HepG2 (cell line): ENCODE results near the gene VPS37D. TPM values are rescaled to one million over a fixed set of nuclear protein-coding genes. Genes with fewer than 3 reads are reported as not detected.

Experiments used
- CEBPB ChIP-seq: IDR thresholded peaks from 2 replicates; pipeline ENCODE4 v1.6.1; 2011; ENCODE audit warnings: low read depth, low read length, improper control_type of control experiment, borderline replicate concordance
- EHMT2 ChIP-seq: fragments of 200-600 bp; sonication (generic); IDR thresholded peaks from 2 replicates; pipeline ENCODE4 v1.7.0; 2017; ENCODE audit warnings: antibody characterized with exemption, low read depth, low read length, borderline replicate concordance
- IKZF5 ChIP-seq: IDR thresholded peaks from 2 replicates; pipeline ENCODE4 v1.6.1; 2018; ENCODE audit warnings: missing genetic modification reagents, mild to moderate bottlenecking, missing compliant biosample characterization
- MTF2 ChIP-seq: sonication (generic); formaldehyde crosslinking; IDR thresholded peaks from 2 replicates; pipeline ENCODE4 v1.5.0; 2020; ENCODE audit warnings: missing genetic modification reagents, borderline replicate concordance
- MZF1 ChIP-seq: sonication (generic); formaldehyde crosslinking; IDR thresholded peaks from 2 replicates; pipeline ENCODE4 v1.8.1; 2023; ENCODE audit warnings: mild to moderate bottlenecking, missing genetic modification reagents, borderline replicate concordance
- NCOA1 ChIP-seq: sonication (generic); formaldehyde crosslinking; IDR thresholded peaks from 2 replicates; pipeline ENCODE4 v1.9.0; 2021; ENCODE audit warnings: missing genetic modification reagents
- TBL1XR1 ChIP-seq: fragments of 150-350 bp; IDR thresholded peaks from 2 replicates; pipeline ENCODE4 v1.6.1; 2014; ENCODE audit warnings: borderline replicate concordance, low read length; ENCODE audit not compliant: partially characterized antibody
- USF2 ChIP-seq, 2 experiments: sonication (generic) in 1 of 2; formaldehyde crosslinking in 1 of 2; IDR thresholded peaks; 2 replicates each; pipeline versions ENCODE4 v1.5.1 to v1.6.1; 2011 to 2020; ENCODE audit warnings: borderline replicate concordance in 1 of 2, low read depth in 1 of 2, low read length in 1 of 2, mild to moderate bottlenecking in 1 of 2, missing genetic modification reagents in 1 of 2, moderate library complexity in 1 of 2
- WIZ ChIP-seq: sonication (generic); formaldehyde crosslinking; IDR thresholded peaks from 2 replicates; pipeline ENCODE4 v1.5.1; 2020; ENCODE audit warnings: mild to moderate bottlenecking, missing genetic modification reagents
- ZBTB42 ChIP-seq: sonication (generic); formaldehyde crosslinking; IDR thresholded peaks from 2 replicates; pipeline ENCODE4 v1.5.0; 2020; ENCODE audit warnings: mild to moderate bottlenecking, missing genetic modification reagents
- ZNF256 ChIP-seq: sonication (generic); formaldehyde crosslinking; conservative IDR thresholded peaks from 2 replicates; pipeline ENCODE4 v1.4.0; 2020; ENCODE audit warnings: missing genetic modification reagents
- ZNF318 ChIP-seq: sonication (generic); formaldehyde crosslinking; IDR thresholded peaks from 2 replicates; pipeline ENCODE4 v1.4.0; 2020; ENCODE audit warnings: mild to moderate bottlenecking, missing genetic modification reagents
- polyA plus RNA-seq, 8 experiments: library from polyadenylated mRNA; depleted of rRNA in 3 of 8; stranded (reverse) in 7 of 8; unstranded in 1 of 8; fragments of >200 nt; fragmentation: Illumina TruSeq in 4 of 8; extraction: Trizol in 4 of 8; gene quantifications; 2 replicates each; pipeline versions ENCODE4 v1.2.1 to v1.2.3, GENCODE V29; 2011 to 2016; ENCODE audit warnings: low read depth in 4 of 8, missing spikeins in 1 of 8, mixed read lengths in 1 of 8; ENCODE audit not compliant: insufficient read depth in 1 of 8
- total RNA-seq, 5 experiments: library from RNA; depleted of rRNA; stranded (reverse); fragments of >200 nt; fragmentation: Illumina TruSeq; extraction: Trizol; gene quantifications; 2 replicates each; pipeline ENCODE4 v1.2.3, GENCODE V29; 2016; ENCODE audit warnings: low read depth in 1 of 5
- TF ChIP-seq, protein P1 (sequence below): sonication (generic); formaldehyde crosslinking; IDR thresholded peaks from 2 replicates; pipeline ENCODE4 v1.4.0; 2020; ENCODE audit warnings: mild to moderate bottlenecking, missing genetic modification reagents

The VPS37D gene
- total and polyA plus RNA-seq, 2 of the 13 experiments (the other 11 are each of a cell fraction or from before 2014, with no cell fraction given): 3.8 to 6.3 TPM

- TF ChIP-seq USF2 (IDR thresholded peaks at IDR 0.05; ENCODE audit: low read depth, low read length) (no peak), USF2 (CRISPR knock-in tag; IDR thresholded peaks at IDR 0.05; ENCODE audit: borderline replicate concordance) (peak; percentile 65), ZNF318 (CRISPR knock-in tag) (no peak), MZF1 (CRISPR knock-in tag) (no peak), EHMT2 (no peak), CEBPB (peak; percentile 97), ZNF256 (0 out of 2 replicates have a peak, but pooled peaks have one; percentile 8), WIZ (CRISPR knock-in tag) (0 out of 2 replicates have a peak, but pooled peaks have one; percentile 14), NCOA1 (CRISPR knock-in tag) (peak; percentile 97), ZBTB42 (CRISPR knock-in tag) (0 out of 2 replicates have a peak, but pooled peaks have one; percentile 82), MTF2 (CRISPR knock-in tag) (no peak), IKZF5 (peak; percentile 86), TBL1XR1 (peak; percentile 66)
- TF ChIP-seq, protein P1, sequence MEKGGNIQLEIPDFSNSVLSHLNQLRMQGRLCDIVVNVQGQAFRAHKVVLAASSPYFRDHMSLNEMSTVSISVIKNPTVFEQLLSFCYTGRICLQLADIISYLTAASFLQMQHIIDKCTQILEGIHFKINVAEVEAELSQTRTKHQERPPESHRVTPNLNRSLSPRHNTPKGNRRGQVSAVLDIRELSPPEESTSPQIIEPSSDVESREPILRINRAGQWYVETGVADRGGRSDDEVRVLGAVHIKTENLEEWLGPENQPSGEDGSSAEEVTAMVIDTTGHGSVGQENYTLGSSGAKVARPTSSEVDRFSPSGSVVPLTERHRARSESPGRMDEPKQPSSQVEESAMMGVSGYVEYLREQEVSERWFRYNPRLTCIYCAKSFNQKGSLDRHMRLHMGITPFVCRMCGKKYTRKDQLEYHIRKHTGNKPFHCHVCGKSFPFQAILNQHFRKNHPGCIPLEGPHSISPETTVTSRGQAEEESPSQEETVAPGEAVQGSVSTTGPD (CRISPR knock-in tag): no peak
Measured at GRCh38 chr7:73622909-73623797, 44.5 kb upstream of the VPS37D start (continued).
